GM19395 (cell line): ENCODE data around the gene CA10.

Experiments used
- ATAC-seq: cut with Tn5 transposase; IDR thresholded peaks from one replicate; pipeline ENCODE4 v1.9.1; 2021; ENCODE audit warnings: mild to moderate bottlenecking, moderate library complexity; ENCODE audit not compliant: unreplicated experiment

The CA10 gene

GRCh38 chr17:51661403-51661802 is 497.1 kb downstream of the CA10 start:
- no peak for ATAC-seq

- ATAC-seq = no peak
Observed at GRCh38 chr17:51660266-51660665, 498.2 kb downstream of the CA10 start.

GRCh38 chr17:51657224-51657623 is 501.3 kb downstream of the CA10 start:
- ATAC-seq = no peak

- no peak for ATAC-seq
Observed at GRCh38 chr17:51653878-51654277, 504.6 kb downstream of the CA10 start.

- ATAC-seq = no peak
Observed at GRCh38 chr17:51652529-51652928, 506.0 kb downstream of the CA10 start.

GRCh38 chr17:51651513-51652298 is 506.8 kb downstream of the CA10 start:
- no peak for ATAC-seq

GRCh38 chr17:51650772-51651171 is 507.7 kb downstream of the CA10 start:
- ATAC-seq = no peak

GRCh38 chr17:51650202-51650601 is 508.3 kb downstream of the CA10 start:
- no peak for ATAC-seq

- ATAC-seq = no peak
Observed at GRCh38 chr17:51647826-51648225, 510.7 kb downstream of the CA10 start.

GRCh38 chr17:51647067-51647466 is 511.4 kb downstream of the CA10 start:
- no peak for ATAC-seq

GRCh38 chr17:51646539-51646938 is 512.0 kb downstream of the CA10 start:
- no peak for ATAC-seq

GRCh38 chr17:51645056-51645455 is 513.5 kb downstream of the CA10 start:
- no peak for ATAC-seq

- ATAC-seq = no peak
Observed at GRCh38 chr17:51643702-51644490, 514.6 kb downstream of the CA10 start.

GRCh38 chr17:51642029-51642428 is 516.5 kb downstream of the CA10 start:
- ATAC-seq = no peak

- ATAC-seq = no peak
Observed at GRCh38 chr17:51640108-51640622, 518.3 kb downstream of the CA10 start.

- ATAC-seq = no peak
Observed at GRCh38 chr17:51638971-51639370, 519.5 kb downstream of the CA10 start.

- no peak for ATAC-seq
Observed at GRCh38 chr17:51636291-51636690, 522.2 kb downstream of the CA10 start.

GRCh38 chr17:51630101-51630671 is 528.3 kb downstream of the CA10 start:
- no peak for ATAC-seq

GRCh38 chr17:51629232-51629631 is 529.3 kb downstream of the CA10 start:
- no peak for ATAC-seq

- no peak for ATAC-seq
Observed at GRCh38 chr17:51627779-51628178, 530.7 kb downstream of the CA10 start.

GRCh38 chr17:51618476-51618875 is 540.0 kb downstream of the CA10 start:
- ATAC-seq = no peak

- no peak for ATAC-seq
Observed at GRCh38 chr17:51617986-51618385, 540.5 kb downstream of the CA10 start.
